Activated CD4-positive, CD25-positive, alpha-beta regulatory T cell treated with anti-CD3 and anti-CD28 coated beads, Interleukin-2, amount 50 U/mL, for 72 hours (primary cell): ENCODE results near the gene PEX12.
A peak's percentile ranks its signal among the peaks of the same experiment; 100 is the strongest.
"Not testable (repeated sequence)": the region's sequence is repeated elsewhere in the genome, so short reads cannot be mapped to it uniquely, and the experiment has no call there.

Source experiments
- DNase-seq: peaks from one replicate; pipeline ENCODE4 v3.0.0; 2021

Gene PEX12

GRCh38 chr17:35577830-35578196, 558 bp downstream of the PEX12 start:
- no peak for DNase-seq

- no peak for DNase-seq
These were observed 2.6 kb downstream of the PEX12 start for GRCh38 chr17:35575759-35576158.

GRCh38 chr17:35569405-35569804, 9.0 kb downstream of the PEX12 start:
- no peak for DNase-seq

- no peak for DNase-seq
These were observed 9.8 kb downstream of the PEX12 start for GRCh38 chr17:35568561-35568960.

- no peak for DNase-seq
These were observed 11.4 kb downstream of the PEX12 start for GRCh38 chr17:35566968-35567367.

- DNase-seq = not testable (repeated sequence)
These were observed 15.2 kb downstream of the PEX12 start for GRCh38 chr17:35563181-35563580.

GRCh38 chr17:35560703-35561102, 17.7 kb downstream of the PEX12 start, which contains the start of gene SLFN14:
Gene SLFN14, minus strand, starts transcription at chr17:35560819. Its CDS starts 2,757 bp downstream, at chr17:35558062.
- no peak for DNase-seq

- no peak for DNase-seq
These were observed 18.7 kb downstream of the PEX12 start for GRCh38 chr17:35559495-35560210.

- DNase-seq = no peak
These were observed 21.0 kb downstream of the PEX12 start for GRCh38 chr17:35557353-35557752.

GRCh38 chr17:35555691-35556090, 22.7 kb downstream of the PEX12 start:
- DNase-seq = no peak

GRCh38 chr17:35554668-35555067, 23.7 kb downstream of the PEX12 start:
- no peak for DNase-seq

- DNase-seq = no peak
These were observed 25.1 kb downstream of the PEX12 start for GRCh38 chr17:35553310-35553709.

- no peak for DNase-seq
These were observed 29.4 kb downstream of the PEX12 start for GRCh38 chr17:35548978-35549377.

GRCh38 chr17:35548208-35548810, 30.1 kb downstream of the PEX12 start:
- no peak for DNase-seq

GRCh38 chr17:35546487-35546886, 31.9 kb downstream of the PEX12 start:
- no peak for DNase-seq

- DNase-seq = no peak
These were observed 33.2 kb downstream of the PEX12 start for GRCh38 chr17:35545150-35545549.

- no peak for DNase-seq
These were observed 34.5 kb downstream of the PEX12 start for GRCh38 chr17:35543856-35544255.

GRCh38 chr17:35542990-35543389, 35.4 kb downstream of the PEX12 start:
- DNase-seq = no peak

GRCh38 chr17:35541434-35541833, 36.9 kb downstream of the PEX12 start:
- no peak for DNase-seq

GRCh38 chr17:35540589-35541404, 37.6 kb downstream of the PEX12 start:
- peak; percentile 45 for DNase-seq

GRCh38 chr17:35539659-35540026, 38.7 kb downstream of the PEX12 start:
- no peak for DNase-seq

- DNase-seq = no peak
These were observed 40.7 kb downstream of the PEX12 start, which contains the start of gene SLFN12L for GRCh38 chr17:35537601-35538141. Gene SLFN12L, minus strand, starts transcription at chr17:35537678. Its CDS starts 15,314 bp downstream, at chr17:35522364.

- DNase-seq = no peak
These were observed 41.7 kb downstream of the PEX12 start for GRCh38 chr17:35536664-35537171.
